Epithelial cell of prostate (primary cell): ENCODE measurements around the gene SPEF2.

ENCODE experiments used
- DNase-seq: peaks from one replicate; pipeline ENCODE4 v3.0.0-alpha.2; 2011; ENCODE audit warnings: low read depth, low spot score
- H3K27ac ChIP-seq: fragments of 450-650 bp; 2 replicates; pipeline ENCODE4 v1.5.1; 2017; ENCODE audit warnings: mild to moderate bottlenecking

Gene SPEF2

GRCh38 chr5:35694481-35694880 lies 76.8 kb downstream of the SPEF2 start:
- H3K27ac ChIP-seq: no peak overlapping the region
- no peak for DNase-seq

- no peak for DNase-seq
- H3K27ac ChIP-seq: no peak overlapping the region
Observed at GRCh38 chr5:35698047-35698808, 80.6 kb downstream of the SPEF2 start.

- DNase-seq: no peak
- no peak overlapping the region for H3K27ac ChIP-seq
Observed at GRCh38 chr5:35707659-35708058, 90.0 kb downstream of the SPEF2 start.

- DNase-seq: no peak
- no peak overlapping the region for H3K27ac ChIP-seq
Observed at GRCh38 chr5:35709688-35710087, 92.0 kb downstream of the SPEF2 start.

GRCh38 chr5:35717718-35718117 lies 100.1 kb downstream of the SPEF2 start:
- no peak for DNase-seq

GRCh38 chr5:35735718-35736117 lies 118.1 kb downstream of the SPEF2 start:
- no peak overlapping the region for H3K27ac ChIP-seq
- DNase-seq: no peak

More at GRCh38 chr5:35717718-35718117, 100.1 kb downstream of the SPEF2 start:
- H3K27ac ChIP-seq: no peak overlapping the region

- no peak for DNase-seq
- no peak overlapping the region for H3K27ac ChIP-seq
Observed at GRCh38 chr5:35736280-35736679, 118.6 kb downstream of the SPEF2 start.

GRCh38 chr5:35741126-35741716 lies 123.6 kb downstream of the SPEF2 start:
- DNase-seq: no peak
- H3K27ac ChIP-seq: no peak overlapping the region

- H3K27ac ChIP-seq: no peak overlapping the region
- no peak for DNase-seq
Observed at GRCh38 chr5:35741971-35742370, 124.3 kb downstream of the SPEF2 start.

- DNase-seq: no peak
Observed at GRCh38 chr5:35743644-35744043, 126.0 kb downstream of the SPEF2 start.

GRCh38 chr5:35745193-35745592 lies 127.5 kb downstream of the SPEF2 start:
- DNase-seq: no peak

More at GRCh38 chr5:35743644-35744043, 126.0 kb downstream of the SPEF2 start:
- no peak overlapping the region for H3K27ac ChIP-seq

GRCh38 chr5:35745660-35746059 lies 128.0 kb downstream of the SPEF2 start:
- H3K27ac ChIP-seq: no peak overlapping the region
- no peak for DNase-seq

More at GRCh38 chr5:35745193-35745592, 127.5 kb downstream of the SPEF2 start:
- no peak overlapping the region for H3K27ac ChIP-seq

- H3K27ac ChIP-seq: no peak overlapping the region
- DNase-seq: no peak
Observed at GRCh38 chr5:35752012-35752411, 134.3 kb downstream of the SPEF2 start.

- H3K27ac ChIP-seq: no peak overlapping the region
- DNase-seq: no peak
Observed at GRCh38 chr5:35753500-35753899, 135.8 kb downstream of the SPEF2 start.

- no peak for DNase-seq
- H3K27ac ChIP-seq: no peak overlapping the region
Observed at GRCh38 chr5:35754481-35754880, 136.8 kb downstream of the SPEF2 start.

GRCh38 chr5:35755966-35756365 lies 138.3 kb downstream of the SPEF2 start:
- no peak for DNase-seq
- H3K27ac ChIP-seq: no peak overlapping the region

- no peak for DNase-seq
- H3K27ac ChIP-seq: no peak overlapping the region
Observed at GRCh38 chr5:35758151-35758724, 140.6 kb downstream of the SPEF2 start.

GRCh38 chr5:35761541-35761940 lies 143.9 kb downstream of the SPEF2 start:
- DNase-seq: no peak
- no peak overlapping the region for H3K27ac ChIP-seq

GRCh38 chr5:35762368-35762767 lies 144.7 kb downstream of the SPEF2 start:
- no peak overlapping the region for H3K27ac ChIP-seq
- DNase-seq: no peak

GRCh38 chr5:35765921-35766320 lies 148.3 kb downstream of the SPEF2 start:
- no peak overlapping the region for H3K27ac ChIP-seq
- no peak for DNase-seq

GRCh38 chr5:35771300-35771699 lies 153.6 kb downstream of the SPEF2 start:
- peak; percentile 14 for DNase-seq
- no peak overlapping the region for H3K27ac ChIP-seq
